CD4-positive, alpha-beta T cell treated with Interleukin-6 at 100 ng/mL for 8 hours (primary cell): ENCODE data around the gene LRP1B.
"Not testable (repeated sequence)": the region's sequence is repeated elsewhere in the genome, so short reads cannot be mapped to it uniquely, and the experiment has no call there.

Source experiments
- DNase-seq: peaks from one replicate; pipeline ENCODE4 v3.0.0-alpha.2; 2020; ENCODE audit warnings: mixed read lengths, low spot score

The LRP1B gene

DNA sequence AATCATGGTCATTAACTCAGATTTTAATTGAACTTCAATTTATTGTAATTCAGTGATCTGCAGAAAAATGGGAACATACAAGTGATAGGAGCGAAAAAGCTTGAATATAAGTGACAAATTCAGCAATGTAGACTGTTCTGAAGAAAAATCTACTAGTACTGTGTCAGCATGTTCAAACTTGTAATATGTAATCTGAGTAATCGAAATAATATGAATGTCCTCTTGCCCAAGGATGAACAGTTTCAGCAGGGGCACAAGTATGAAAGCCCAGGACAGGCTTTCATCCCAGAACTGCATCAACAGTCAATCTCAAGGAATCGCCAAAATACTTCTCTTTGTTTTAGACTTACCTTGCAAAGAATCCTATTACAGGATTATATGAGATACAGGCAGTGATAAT lies 1110.5 kb downstream of the LRP1B start:
- DNase-seq = no peak

DNA sequence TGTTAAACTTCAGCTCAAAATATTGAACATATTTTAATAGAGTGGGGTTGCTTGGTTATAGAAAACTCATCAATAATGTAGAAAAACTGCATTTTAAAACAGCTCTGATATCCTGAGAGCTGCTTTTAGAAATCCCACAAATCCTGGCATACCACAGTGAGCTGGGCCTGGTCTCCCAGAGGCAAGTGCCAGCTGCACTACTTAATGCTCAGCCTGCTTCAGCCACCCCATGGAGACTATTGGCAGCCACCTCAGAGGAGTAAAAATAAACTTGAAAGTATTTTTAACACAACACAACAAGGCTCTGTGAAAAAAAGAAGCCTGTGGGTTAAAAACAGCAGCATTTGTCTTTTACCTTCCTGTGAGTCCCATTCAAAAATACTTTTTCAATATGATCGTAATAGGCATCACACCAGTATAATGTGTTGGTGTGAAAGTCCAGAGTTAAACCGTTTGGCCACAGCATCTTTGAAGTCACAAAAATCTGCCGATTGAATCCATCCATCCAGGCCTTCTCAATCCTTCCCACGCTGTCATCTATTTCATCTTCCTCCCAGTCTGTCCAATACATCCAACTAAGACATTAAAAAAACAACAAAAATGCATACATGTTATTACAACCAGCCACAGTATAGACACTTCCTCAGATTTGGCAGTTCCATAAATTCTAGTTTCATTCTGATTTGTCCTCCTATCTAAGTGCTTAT lies 1115.3 kb downstream of the LRP1B start:
- no peak for DNase-seq

DNA sequence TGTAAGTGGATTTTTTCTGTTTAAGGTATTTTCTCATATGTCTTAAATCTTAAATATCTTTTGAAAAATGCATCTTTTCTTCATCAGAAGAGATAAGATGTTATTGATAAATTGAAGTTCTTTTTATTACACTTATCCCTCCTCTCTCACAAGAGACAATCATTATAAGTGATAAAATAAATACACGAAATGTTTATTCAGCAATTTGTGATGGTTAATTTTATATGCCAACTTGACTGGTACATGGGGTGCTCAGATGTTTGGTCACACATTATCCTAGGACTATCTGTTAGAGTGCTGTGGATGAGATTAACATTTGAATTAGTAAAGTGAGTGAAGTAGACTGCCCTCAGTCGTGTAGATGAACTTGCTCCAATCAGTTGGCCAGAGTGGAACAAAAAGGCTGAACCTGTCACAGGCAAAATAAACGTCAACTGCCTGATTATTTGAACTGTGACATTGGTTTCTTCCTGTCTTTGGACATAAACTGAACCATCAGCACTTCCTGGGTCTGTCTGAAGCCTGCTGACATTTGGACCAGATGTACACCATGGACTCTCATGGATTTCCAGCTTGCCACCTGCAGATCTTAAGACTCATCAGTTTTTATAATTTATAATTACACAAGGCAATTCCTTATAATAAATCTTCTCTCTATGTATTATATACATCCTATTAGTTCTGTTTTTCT lies 1126.7 kb downstream of the LRP1B start:
- DNase-seq = no peak

DNA sequence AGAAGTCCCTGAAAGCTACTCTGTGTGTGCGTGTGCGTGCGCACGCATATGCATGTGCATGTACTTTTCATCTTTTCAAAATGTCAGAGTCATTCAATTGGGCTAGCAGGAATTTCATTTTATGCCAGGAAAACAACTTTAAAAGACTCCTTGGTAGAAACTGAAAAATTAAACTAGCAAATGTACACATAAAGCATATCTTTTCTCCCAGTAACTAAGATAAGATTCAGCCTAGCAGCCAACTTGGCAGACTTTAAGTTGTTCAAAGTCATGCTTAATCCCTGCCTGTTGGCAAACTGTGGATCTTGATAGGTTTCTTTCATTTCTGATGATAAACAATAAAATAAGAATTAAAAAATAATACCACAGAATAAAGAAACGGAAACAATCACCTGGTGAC lies 1129.1 kb downstream of the LRP1B start:
- DNase-seq = no peak

DNA sequence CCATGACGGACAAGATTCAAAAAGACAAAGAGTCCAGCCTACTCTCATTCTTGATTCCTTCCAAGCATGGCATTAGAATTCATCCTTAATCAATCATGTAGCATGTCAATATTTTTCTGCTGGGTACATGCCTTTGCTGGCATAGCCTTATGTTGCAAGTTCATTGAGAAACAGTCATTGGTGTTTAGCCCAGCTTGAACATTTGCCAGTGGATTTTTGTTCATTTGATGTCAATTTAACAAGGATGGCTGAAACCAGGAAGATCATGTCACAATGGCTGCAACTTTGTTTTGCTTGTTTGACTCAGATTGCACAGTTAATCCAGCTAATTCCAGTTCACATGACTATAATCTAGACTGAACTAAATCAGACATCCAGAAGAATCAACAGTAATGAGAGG lies 1132.2 kb downstream of the LRP1B start:
- no peak for DNase-seq

DNA sequence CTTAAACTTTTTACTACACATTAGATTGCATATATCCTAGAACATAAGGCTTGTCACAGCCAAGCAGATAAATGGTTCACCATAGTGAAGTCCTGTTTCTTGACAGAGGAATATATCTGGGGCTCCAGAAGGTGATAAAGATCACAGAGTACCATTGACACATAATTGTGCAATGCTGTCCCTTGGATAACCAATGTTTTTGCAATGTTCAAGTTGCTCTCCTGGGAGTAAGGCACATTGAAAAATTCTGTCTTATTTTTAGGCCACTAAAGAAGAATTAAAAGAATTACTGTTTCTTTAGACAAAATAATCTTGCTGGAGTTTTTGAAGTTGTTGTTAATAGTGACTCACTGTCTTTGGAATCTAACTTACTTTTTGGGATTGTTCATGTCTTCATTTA lies 1132.8 kb downstream of the LRP1B start:
- DNase-seq = no peak

DNA sequence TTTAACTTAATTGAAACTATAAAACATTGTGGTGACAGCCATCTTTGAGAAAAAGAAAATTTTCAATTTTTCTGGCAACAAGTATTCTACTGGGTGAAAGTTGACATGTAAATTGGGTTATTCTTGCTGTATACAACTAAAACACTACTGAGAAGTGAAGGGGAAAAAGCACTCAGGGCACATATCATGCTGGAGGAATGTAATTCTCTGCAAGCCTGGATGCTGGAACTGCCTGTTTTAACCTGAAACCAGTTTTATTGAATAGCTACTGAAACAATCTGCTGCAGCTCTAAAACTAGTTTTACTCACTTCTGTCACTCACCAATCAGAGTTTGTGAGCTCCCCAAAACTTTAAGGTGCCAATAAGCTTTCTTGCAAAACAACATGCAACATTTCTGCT lies 1136.0 kb downstream of the LRP1B start:
- DNase-seq = no peak

DNA sequence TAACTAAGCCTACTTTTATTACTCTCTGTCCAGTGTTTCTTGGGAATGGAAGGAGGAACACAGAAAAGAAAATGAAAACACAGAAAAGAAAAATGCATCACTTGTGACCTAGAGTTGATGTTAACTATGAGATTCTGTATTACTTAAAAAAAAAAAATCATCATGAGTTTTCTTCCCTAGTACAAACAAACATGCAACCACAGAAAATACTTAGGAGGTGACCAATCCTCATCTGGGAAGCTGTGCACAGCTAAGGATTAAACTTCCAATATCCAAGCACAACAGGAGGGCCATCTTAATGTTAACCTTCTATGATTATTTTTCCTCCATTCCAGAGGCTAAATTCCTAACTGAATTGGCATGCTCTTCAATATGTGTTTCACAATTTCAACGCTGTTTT lies 1140.4 kb downstream of the LRP1B start:
- no peak for DNase-seq

DNA sequence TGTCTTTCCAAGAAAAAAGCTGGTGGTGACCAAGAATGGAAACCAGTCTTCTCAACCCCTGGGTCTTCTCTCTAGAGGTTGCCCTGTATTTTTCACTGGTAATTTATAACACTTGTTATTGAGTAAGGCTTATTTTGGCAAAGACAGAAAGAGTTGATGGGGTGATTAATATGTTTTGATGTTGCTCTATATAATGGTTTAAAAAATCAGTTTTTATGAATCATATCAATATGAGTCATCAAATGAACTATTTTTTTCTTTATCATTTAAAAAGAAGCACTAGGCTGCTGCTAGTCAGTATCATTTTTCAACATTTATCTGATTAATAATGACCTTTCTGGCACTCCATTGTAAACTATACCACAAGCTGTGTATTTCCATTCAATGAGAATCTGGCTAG lies 1142.2 kb downstream of the LRP1B start:
- no peak for DNase-seq

DNA sequence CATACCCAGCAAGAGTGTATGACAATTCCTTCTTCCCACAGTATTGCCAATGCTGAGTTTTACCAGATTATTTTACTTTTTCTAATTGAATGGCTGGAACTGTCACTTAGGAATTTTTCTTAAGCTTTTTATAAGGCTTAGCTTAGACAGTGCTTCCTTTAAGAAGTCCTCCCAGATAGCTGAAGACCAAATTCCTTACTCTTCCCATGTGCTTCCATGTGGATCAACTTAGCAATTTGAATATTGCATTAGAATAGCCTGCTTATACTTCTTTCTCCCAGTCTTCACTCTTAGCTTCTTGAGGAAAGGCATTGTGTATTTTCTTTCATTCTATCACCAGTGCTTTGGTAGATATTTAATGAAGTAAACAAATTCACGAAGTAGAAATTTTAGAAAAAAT lies 1144.4 kb downstream of the LRP1B start:
- no peak for DNase-seq

DNA sequence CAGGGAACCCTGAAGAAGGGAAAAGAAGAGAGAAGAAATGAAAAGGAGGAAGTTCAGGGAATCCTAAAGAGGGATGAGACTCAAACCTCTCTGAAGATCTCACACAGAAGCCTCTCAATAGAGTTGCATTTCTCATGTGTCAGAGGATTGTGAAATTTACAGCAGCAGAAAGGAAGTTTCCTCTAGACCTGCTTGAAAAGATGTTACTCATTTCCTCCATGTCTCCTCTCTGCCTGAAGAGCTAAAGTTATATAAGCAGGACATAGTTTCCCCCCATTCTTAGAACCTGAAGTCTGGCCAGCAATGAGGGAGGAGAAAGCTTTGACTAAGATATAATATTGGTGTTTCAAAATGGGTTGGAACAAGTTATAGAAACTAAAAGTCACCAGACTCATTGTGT lies 1155.6 kb downstream of the LRP1B start:
- no peak for DNase-seq

DNA sequence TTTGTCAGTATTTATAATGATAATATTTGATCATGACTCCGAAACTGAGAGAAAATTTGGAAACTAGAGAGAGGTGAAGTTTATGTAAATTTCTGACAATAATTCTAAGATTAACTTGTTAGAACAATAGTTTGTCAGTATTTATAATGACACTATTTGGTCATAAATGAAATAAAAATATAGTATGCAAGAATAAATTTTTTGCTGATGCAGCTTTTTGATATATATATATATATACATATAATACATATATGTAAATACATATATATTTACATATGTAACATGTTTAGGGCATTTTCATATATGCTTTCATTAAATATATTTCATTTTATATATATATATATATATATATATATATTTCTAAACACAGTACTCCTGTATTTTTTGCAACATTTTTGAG lies 1158.1 kb downstream of the LRP1B start:
- DNase-seq = no peak

DNA sequence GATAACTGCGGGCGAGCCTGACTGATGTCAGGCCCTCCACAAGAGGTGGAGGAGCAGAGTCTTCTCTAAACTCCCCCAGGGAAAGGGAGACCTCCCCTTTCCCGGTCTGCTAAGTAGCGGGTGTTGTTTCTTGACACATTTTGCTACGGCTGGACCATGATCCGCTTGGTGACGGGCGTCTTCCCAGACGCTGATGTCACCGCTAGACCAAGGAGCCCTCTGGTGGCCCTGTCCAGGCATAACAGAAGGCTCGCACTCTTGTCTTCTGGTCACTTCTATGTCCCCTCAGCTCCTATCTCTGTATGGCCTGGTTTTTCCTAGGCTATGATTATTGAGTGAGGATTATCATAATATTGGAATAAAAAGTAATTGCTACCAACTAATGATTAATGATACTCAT lies 1166.5 kb downstream of the LRP1B start:
- not testable (repeated sequence) for DNase-seq

DNA sequence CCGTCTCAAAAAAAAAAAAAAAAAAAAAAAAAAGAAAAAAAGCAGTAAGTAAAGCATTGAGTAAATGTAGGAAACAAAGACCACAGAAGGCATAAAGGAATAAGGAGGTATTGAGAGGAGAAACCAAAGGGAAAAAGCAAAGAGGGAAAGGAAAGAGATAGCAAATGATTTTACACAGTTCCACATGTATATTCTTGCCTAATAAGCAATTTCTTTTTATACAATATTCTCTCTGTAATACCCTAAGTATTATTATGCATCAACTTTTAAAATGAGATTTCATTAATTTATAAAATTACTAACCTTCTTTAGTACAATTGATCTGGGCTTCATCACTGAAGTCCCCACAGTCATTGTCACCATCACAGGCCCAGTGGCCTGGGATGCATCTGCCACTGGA lies 1180.9 kb downstream of the LRP1B start:
- no peak for DNase-seq

DNA sequence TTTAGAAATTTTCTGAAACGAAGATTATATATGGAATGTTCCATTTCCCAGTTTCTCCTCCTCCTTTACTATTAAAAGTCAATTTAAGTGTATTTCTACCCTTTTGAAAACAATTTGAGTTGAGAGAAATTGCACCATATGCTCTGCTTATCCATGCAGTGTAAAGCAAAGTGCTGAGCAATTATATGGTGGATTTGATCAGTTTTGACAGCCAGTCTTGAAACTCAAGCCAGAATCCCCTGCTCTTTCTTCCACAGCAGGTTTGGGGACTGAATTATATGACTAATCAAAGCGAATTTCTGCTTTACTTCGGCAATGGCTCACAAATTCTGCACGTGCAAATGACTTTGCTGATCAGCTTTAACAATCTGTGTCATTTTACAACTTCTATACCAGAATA lies 1183.6 kb downstream of the LRP1B start:
- no peak for DNase-seq

DNA sequence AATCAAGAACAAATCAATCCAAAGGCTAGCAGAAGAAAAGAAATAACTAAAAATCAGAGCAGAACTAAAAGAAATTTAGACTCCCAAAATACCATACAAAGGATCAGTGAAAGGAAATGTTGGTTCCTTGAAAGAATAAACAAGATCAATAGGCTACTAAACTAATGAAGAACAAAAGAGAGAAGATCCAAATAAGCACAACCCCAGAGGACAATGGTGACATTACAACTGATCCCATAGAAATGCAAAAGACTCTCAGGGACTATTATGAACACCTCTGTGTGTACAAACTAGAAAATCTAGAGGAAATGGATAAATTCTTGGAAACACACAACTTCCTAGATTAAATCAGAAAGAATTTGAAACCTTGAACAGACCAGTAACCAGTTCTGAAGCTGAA lies 1186.9 kb downstream of the LRP1B start:
- DNase-seq = no peak

DNA sequence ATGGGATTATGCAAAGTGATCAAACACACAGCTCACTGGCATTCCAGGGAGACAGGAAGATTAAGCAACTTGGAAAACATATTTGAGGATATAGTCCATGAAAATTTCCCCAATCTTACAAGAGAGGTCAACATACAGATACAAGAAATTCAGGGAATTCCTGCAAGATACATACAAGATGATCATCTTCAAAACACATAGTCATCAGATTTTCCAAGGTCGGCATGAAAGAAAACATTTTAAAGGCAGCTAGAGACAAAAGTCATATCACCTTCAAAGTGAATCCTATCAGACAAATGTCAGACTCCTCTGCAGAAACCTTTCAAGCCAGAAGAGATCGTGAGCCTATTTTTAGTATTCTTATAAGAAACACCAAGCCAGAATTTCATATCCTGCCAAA lies 1188.5 kb downstream of the LRP1B start:
- no peak for DNase-seq

DNA sequence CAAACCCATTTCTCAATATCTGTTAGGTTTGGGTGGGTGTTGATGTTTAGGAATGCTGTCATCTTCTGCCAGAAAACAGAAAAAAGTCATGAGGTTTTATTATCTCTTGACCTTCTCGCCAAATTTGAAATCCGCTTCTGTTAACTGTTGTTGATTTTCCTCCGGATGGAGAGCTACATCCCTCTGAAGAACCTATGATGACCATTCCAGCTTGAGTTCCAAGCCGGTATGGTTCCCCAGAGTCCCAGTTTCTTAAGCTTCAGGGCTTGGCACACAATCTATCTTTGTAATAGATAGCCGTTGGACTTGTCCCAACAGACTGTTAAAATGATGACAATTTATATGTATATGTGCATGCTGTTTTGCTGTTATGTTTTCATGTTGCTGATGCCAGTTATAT lies 1201.0 kb downstream of the LRP1B start:
- no peak for DNase-seq

DNA sequence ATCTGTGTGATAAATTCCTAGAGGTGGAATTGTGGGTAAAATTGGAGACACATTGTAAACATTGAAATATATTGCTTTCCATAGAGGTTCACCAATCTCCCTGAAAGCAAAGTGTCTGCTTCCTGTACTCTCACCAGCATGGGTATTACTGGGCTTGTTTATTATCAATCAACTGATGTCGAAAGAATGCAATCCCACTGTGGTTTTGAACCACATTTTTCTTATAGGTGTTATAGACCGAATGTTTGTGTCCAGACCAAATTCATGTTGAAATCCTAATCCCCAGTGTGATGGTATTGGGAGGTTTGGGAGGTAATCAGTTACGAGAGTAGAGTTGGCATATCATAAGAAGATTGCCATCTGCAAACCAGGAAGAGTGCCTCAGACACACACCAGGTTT lies 1212.4 kb downstream of the LRP1B start:
- DNase-seq = no peak

DNA sequence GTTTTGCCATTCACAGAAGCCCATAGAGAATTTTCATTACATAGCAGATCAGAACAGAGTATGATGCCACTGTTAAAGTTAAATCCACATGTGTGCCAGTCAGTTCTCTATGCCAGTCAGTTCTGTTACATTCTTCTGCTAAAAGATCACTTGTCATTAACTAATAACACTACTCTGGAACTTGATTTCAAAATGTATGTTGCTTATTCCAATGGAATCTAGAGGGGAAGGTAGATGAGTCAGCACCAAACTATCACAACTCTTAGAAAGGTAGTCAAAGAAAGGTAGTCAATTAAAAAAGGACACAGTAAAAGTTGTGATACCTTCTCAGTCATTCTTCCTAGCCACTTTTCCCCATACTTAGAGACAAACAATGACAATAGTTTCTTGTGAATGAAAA lies 1214.4 kb downstream of the LRP1B start:
- no peak for DNase-seq

DNA sequence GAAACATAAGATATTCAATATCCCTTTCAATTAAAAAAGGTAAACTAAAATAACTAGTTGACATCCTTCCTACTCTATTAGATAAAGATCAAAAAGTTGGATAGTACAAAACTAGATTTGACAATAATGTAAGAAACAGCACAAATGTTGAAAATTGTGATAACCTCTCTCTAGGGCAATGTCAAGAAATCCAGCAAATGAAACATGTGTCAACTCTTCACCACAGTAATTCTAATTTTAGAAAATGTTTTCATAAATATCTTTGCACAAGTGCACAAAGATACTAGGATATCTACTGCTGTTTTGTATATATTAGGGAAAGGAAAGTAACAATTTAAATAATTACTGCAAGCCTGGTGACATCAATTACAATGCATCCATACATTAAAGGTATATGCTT lies 1220.1 kb downstream of the LRP1B start:
- no peak for DNase-seq

DNA sequence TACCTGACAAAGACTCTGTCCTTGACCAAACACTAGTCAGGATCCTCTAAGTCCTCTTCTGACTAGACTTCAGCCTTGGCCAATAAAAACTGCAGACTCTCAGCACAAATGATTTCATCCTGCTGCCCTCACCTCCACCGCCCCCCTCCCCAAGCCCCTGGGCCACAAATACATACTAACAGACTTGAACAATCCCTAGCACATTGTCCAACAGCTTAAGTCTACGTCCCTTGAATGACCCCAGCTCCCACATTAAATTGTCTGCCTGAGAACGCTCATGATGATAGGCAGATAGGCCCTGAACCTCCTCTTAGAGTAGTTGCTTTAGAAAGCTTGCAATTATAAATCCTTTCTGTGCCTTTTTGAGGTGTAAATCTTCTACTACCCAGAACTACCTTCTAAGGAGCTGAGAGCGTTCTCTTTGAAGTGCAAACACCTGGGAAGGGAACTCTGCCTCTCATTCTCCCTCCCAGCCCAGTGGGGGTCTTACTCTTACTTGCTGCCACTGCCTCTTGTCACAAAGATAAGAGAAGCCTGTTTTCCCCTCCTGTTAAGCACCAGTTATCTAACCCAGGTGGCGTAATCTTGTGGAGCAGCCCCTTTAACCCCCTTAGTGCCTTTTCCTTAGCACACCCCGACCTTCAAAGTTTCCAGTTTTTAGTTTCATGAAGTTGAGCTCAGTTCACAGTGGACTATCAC lies 1225.6 kb downstream of the LRP1B start:
- DNase-seq = no peak

DNA sequence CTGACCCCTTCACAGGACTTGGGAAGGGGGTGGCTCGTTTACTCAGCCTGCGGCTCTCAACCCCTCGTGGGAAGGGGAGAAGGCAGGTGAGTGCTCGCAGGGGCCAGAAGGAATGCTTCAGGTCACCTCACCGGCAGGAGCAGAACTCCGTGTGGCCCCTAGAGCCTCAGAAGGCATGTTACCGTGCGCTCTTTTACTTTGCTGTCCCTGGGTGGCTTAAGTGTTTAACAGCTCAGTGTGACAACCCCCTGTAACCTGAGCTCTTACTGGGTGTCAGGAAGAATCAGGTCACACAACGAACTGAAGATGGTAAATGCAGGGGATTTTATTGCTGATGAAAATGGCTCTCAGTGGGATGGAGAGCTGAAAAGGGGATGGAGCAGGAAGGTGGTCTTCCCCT lies 1235.4 kb downstream of the LRP1B start:
- DNase-seq = no peak

DNA sequence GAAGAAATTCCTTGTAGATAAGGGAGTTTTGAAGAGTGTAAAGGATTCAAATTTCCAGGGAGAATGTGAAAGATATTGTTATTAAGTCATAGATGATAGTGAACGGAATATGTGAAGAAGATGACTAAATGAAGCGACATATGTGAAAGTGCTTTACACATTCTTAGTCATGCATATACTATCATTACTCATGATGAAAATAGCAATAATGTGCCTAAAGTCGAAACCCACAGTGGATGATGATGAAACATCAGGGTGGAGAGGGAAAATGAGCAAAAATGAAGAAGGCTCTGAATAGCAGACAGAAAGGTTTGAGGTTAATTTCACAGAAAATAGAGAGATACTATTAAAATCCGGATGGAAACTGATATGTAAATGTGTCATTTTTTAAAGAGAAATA lies 1237.1 kb downstream of the LRP1B start:
- no peak for DNase-seq
